Stomach (tissue), 4 donors: ENCODE measurements around the gene PLCG2.

Experiments used
- EP300 ChIP-seq: sonication (generic); formaldehyde crosslinking; IDR thresholded peaks from one replicate; pipeline ENCODE4 v1.6.1; 2017; ENCODE audit warnings: antibody characterized with exemption
- POLR2A ChIP-seq, 4 donors: fragments of 450-650 bp; IDR thresholded peaks; one replicate each; pipeline ENCODE4 v1.6.1; 2016; ENCODE audit warnings: antibody characterized with exemption in 4 of 4, control low read depth in 2 of 4, mild to moderate bottlenecking in 1 of 4, moderate library complexity in 1 of 4
- TF ChIP-seq, protein P1 (sequence below), 7 experiments: fragments of 450-650 bp in 4 of 7; fragments of 200-600 bp in 3 of 7; sonication (generic) in 3 of 7; IDR thresholded peaks; one replicate each; pipeline ENCODE4 v1.5.1; 2016 to 2019; ENCODE audit warnings: antibody characterized with exemption in 7 of 7, control low read depth in 2 of 7, mild to moderate bottlenecking in 1 of 7

DNA sequence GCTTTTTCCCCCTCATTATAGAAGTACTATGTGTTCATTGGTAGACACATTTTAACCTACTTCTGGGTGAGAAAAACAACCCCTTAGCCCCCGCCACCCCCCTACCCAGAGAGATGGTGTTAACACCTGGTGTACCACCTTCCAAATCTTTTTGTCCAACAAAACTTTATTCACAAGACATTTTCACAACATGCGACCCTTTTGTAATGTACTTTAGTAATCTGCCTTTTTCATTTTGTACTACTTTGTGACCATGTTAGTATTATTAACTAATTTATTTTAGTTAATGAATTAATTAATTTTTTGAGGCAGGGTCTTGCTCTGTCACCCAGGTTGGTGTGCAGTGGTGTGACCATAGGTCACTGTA lies 20.0 kb downstream of the PLCG2 start:
- TF ChIP-seq, protein P1, sequence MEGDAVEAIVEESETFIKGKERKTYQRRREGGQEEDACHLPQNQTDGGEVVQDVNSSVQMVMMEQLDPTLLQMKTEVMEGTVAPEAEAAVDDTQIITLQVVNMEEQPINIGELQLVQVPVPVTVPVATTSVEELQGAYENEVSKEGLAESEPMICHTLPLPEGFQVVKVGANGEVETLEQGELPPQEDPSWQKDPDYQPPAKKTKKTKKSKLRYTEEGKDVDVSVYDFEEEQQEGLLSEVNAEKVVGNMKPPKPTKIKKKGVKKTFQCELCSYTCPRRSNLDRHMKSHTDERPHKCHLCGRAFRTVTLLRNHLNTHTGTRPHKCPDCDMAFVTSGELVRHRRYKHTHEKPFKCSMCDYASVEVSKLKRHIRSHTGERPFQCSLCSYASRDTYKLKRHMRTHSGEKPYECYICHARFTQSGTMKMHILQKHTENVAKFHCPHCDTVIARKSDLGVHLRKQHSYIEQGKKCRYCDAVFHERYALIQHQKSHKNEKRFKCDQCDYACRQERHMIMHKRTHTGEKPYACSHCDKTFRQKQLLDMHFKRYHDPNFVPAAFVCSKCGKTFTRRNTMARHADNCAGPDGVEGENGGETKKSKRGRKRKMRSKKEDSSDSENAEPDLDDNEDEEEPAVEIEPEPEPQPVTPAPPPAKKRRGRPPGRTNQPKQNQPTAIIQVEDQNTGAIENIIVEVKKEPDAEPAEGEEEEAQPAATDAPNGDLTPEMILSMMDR (IDR thresholded peaks at IDR 0.05) = no peak
- TF ChIP-seq POLR2A (IDR thresholded peaks at IDR 0.05) (no peak), EP300 (no peak)
